ENCODE results near the gene SMKR1. TPM values are rescaled to one million over a fixed set of nuclear protein-coding genes. Genes with fewer than 3 reads are reported as not detected.

The SMKR1 gene
- total RNA-seq, 1 experiment from 2014 or later = not detected

DNA sequence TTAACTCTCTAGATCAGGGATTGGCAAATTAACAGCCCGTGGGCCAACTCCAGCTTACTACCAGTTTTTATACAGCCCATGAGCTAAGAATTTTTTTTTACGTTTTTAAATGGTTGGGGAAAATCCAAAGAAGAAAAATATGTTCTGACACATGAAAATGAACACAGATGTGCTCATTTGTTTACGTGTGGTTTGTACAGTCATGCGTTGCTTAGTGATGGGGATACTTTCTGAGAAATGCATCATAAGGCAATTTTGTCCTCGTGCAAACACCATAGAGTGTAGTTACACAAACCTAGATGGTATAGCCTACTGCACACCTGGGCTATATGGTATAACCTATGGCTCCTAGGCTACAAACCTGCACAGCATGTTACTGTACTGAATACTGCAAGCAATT is 8.3 kb upstream of the SMKR1 start:
- CTCF ChIA-PET = interaction anchor here (0.5 to 1.0 kb wide), 2 partner anchors 141 to 536 kb away, joined by 3 to 5 read pairs; no protein-coding TSS in a partner anchor
- no TSS peak for BruUV-seq (replicated peaks)
- intact Hi-C loops (cut with micrococcal nuclease; ENCODE audit: unreplicated experiment) = no loop called here
- TF ChIP-seq, protein P1, sequence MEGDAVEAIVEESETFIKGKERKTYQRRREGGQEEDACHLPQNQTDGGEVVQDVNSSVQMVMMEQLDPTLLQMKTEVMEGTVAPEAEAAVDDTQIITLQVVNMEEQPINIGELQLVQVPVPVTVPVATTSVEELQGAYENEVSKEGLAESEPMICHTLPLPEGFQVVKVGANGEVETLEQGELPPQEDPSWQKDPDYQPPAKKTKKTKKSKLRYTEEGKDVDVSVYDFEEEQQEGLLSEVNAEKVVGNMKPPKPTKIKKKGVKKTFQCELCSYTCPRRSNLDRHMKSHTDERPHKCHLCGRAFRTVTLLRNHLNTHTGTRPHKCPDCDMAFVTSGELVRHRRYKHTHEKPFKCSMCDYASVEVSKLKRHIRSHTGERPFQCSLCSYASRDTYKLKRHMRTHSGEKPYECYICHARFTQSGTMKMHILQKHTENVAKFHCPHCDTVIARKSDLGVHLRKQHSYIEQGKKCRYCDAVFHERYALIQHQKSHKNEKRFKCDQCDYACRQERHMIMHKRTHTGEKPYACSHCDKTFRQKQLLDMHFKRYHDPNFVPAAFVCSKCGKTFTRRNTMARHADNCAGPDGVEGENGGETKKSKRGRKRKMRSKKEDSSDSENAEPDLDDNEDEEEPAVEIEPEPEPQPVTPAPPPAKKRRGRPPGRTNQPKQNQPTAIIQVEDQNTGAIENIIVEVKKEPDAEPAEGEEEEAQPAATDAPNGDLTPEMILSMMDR (IDR thresholded peaks at IDR 0.05; ENCODE audit: unreplicated experiment) = no peak
- H3K4me3 Mint-ChIP-seq (ENCODE audit: low read depth, unreplicated experiment) = no peak overlapping the region
- no peaks in the 10 kb centered on the region for H3K4me1 Mint-ChIP-seq (ENCODE audit: low read depth, unreplicated experiment)
- H3K9me3 Mint-ChIP-seq (ENCODE audit: low read depth, unreplicated experiment) = no peaks in the 10 kb centered on the region
- H3K27me3 Mint-ChIP-seq (ENCODE audit: unreplicated experiment) = no peaks in the 10 kb centered on the region
- no peaks in the 10 kb centered on the region for H3K36me3 Mint-ChIP-seq (ENCODE audit: insufficient read depth, unreplicated experiment)
- no peak overlapping the region for H3K27ac Mint-ChIP-seq (ENCODE audit: unreplicated experiment)
- no peak for DNase-seq

DNA sequence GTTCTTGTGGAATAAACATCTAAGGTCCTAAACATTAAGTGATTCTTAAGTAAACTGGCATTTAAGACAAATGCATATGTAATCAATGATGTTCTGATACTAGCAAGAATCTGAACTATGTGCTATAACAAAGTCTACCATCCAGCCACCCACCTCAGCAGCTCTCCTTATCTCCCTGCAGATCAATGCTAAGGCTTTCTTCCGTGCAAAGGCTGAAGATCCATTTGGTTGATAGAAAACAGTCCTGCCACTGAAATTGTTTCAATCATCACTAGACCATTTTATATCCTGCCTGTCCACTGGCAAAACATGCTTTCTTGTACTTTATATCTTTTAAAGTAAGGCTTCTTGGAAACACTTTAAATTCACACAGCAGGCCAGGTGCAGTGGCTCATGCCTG is 6.3 kb upstream of the SMKR1 start:
- Mint-ChIP-seq H3K4me1 (ENCODE audit: low read depth, unreplicated experiment) (no peaks in the 10 kb centered on the region), H3K27me3 (ENCODE audit: unreplicated experiment) (no peaks in the 10 kb centered on the region), H3K9me3 (ENCODE audit: low read depth, unreplicated experiment) (no peaks in the 10 kb centered on the region), H3K4me3 (ENCODE audit: low read depth, unreplicated experiment) (no peak overlapping the region), H3K36me3 (ENCODE audit: insufficient read depth, unreplicated experiment) (peaks cover 5% of the 10 kb centered on the region), H3K27ac (ENCODE audit: unreplicated experiment) (no peak overlapping the region)
- TF ChIP-seq, protein P1 (IDR thresholded peaks at IDR 0.05; ENCODE audit: unreplicated experiment) = no peak
- BruUV-seq (replicated peaks) = no TSS peak
- intact Hi-C loops (cut with micrococcal nuclease; ENCODE audit: unreplicated experiment) = no loop called here
- CTCF ChIA-PET = no interaction called here
- DNase-seq = no peak

DNA sequence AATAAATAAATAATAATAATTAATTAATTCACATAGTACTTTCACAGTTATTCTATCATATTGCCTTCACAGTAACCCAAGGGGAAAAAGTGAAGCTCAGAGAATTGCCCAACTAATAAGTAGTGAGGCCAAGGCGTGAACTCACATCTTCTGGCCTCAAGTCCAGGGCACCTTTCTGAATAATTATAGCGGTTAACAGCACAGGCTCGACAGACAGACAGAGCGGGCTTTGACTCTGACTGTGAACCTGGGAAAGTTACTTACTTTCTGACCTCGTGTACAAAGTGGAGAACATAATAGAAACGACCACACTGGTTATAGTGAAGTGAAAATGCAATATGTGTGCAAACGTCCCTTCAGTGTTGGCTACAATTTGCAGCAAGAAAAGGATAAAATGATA is 5.7 kb upstream of the SMKR1 start:
- no peaks in the 10 kb centered on the region for H3K9me3 Mint-ChIP-seq (ENCODE audit: low read depth, unreplicated experiment)
- CTCF ChIA-PET = interaction anchor here (0.6 kb wide), 1 partner anchor 534 kb away, joined by 4 read pairs; no protein-coding TSS in a partner anchor
- H3K27me3 Mint-ChIP-seq (ENCODE audit: unreplicated experiment) = no peaks in the 10 kb centered on the region
- no peak overlapping the region for H3K4me3 Mint-ChIP-seq (ENCODE audit: low read depth, unreplicated experiment)
- BruUV-seq (replicated peaks) = no TSS peak
- H3K36me3 Mint-ChIP-seq (ENCODE audit: insufficient read depth, unreplicated experiment) = peaks cover 5% of the 10 kb centered on the region
- TF ChIP-seq, protein P1 (IDR thresholded peaks at IDR 0.05; ENCODE audit: unreplicated experiment) = no peak
- no peaks in the 10 kb centered on the region for H3K4me1 Mint-ChIP-seq (ENCODE audit: low read depth, unreplicated experiment)
- no peak for DNase-seq
- H3K27ac Mint-ChIP-seq (ENCODE audit: unreplicated experiment) = no peak overlapping the region
- intact Hi-C loops (cut with micrococcal nuclease; ENCODE audit: unreplicated experiment) = no loop called here

DNA sequence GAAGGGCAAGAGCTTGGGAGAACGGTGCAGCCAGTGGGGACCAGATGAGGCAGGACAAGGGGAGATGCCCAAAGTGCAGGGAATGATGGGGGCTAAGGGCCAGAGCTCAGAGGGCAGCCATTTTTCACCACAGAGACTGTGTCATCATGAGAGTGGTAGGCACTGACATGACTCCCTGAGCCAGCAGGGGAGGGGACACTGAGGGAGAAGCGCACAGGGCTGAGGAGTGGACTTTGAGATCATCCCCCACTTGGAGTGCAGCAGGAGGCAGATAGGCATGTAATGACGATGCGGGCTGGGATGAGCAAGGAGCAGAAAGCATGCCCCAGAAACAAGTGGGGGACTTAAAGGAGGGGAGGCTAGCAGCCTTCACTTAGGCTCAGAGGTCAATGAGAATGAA is 5.2 kb upstream of the SMKR1 start:
- Mint-ChIP-seq H3K4me3 (ENCODE audit: low read depth, unreplicated experiment) (no peak overlapping the region), H3K27me3 (ENCODE audit: unreplicated experiment) (no peaks in the 10 kb centered on the region), H3K27ac (ENCODE audit: unreplicated experiment) (no peak overlapping the region), H3K4me1 (ENCODE audit: low read depth, unreplicated experiment) (no peaks in the 10 kb centered on the region), H3K9me3 (ENCODE audit: low read depth, unreplicated experiment) (no peaks in the 10 kb centered on the region), H3K36me3 (ENCODE audit: insufficient read depth, unreplicated experiment) (peaks cover 5% of the 10 kb centered on the region)
- TF ChIP-seq, protein P1 (IDR thresholded peaks at IDR 0.05; ENCODE audit: unreplicated experiment) = no peak
- intact Hi-C loops (cut with micrococcal nuclease; ENCODE audit: unreplicated experiment) = no loop called here
- DNase-seq = no peak
- CTCF ChIA-PET = interaction anchor here (0.5 to 0.6 kb wide), 2 partner anchors 23 to 534 kb away, joined by 4 to 9 read pairs; no protein-coding TSS in a partner anchor
- no TSS peak for BruUV-seq (replicated peaks)
